HG03039 (cell line): Measurements from ENCODE around the gene PMF1.

Experiments
- ATAC-seq: cut with Tn5 transposase; IDR thresholded peaks from one replicate; pipeline ENCODE4 v1.9.1; 2021; ENCODE audit warnings: mild to moderate bottlenecking, moderate library complexity; ENCODE audit not compliant: unreplicated experiment

Gene PMF1

DNA sequence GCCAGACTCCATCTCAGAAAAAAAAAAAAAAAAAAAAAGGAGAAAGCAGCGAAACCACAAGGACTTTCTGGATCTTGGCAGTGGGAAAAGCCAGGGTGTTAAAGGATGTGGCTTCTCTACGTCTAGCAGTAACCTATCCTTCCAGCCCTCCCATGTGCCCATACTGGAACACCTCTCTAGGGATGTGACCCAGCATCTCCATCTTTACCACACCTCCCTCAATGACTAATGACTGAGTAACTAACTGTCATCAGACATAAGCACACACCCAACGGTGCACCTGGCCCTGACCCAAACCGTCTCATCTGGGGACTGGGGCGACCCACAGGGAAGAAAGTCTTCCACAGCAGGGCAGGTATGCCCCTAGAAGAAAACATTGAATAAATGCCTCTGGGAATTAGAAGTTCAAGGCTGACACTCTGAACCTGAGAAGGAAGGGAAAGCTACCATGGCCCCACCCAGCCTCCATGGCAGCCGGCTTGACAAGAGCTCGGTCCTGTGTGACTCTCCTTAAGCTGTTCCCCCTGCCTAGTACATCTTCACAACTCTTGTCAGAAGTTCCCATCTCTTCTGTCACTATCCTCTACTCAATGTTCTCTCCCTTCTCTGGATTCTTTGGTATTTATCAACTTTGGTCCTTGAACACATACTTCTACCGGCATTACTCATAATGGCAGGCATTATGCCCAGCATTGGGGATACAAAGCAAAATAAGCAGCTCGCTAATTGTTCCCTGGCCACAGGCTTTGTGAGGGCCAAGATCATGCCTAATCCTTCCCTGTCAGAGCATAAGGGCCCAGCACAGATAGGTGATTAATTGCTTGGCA, 49.9 kb downstream of the PMF1 start:
- no peak for ATAC-seq

DNA sequence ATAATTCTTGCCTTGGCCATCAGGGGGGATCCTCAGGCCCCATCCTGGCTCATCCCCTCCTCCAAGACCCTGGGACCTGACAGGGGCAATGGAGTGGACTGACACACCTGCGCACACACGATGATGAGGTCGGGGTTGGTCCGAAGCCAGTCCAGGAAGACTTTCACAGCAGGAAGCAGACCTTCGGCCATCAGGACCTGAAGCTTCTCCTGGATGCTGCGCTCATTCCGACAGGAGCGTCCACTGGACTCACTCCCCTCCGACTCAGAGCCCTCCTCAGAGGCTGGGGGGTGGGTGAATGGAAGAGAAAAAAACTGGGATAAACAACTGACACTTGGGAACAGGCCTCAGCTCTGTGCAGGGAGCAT, 50.5 kb downstream of the PMF1 start:
- ATAC-seq: no peak

DNA sequence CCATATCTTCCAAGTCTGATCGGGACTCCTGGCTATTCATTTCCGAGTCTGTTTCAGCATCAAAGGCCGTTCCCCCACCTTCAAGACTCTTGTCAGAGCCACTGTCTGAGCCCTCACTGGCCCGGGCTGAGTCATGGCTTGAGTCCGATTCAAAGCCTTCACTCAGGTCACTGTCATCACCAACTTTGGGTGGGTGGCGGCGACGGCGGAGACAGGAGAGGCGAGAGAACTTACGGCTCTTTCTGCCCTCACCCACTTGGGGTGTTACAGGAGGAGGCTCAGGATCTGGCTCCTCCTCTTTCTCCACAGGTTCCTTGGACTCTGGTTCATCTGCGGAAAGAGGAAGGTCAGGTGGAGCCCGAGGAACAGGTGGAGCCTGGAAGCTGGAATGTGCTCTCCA, 53.2 kb downstream of the PMF1 start:
- ATAC-seq: no peak

DNA sequence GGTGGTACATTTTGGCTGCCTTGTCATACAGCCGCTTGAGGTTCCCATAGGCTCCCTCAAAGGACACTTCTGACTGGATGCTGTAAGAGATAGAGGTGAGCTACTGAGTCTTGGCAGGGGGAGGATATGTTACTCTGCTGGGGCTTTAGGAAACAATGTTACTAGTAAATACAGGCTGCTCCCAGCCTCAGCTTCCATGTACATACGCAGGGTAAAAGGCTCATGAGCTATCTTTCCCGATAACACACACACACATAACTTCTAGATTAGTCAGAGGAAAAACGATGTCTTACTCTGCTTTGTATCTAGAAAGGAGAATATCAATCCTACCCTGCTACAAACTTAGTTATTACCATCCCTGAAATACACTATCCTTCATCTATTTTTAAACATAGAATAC, 55.5 kb downstream of the PMF1 start:
- ATAC-seq: no peak

DNA sequence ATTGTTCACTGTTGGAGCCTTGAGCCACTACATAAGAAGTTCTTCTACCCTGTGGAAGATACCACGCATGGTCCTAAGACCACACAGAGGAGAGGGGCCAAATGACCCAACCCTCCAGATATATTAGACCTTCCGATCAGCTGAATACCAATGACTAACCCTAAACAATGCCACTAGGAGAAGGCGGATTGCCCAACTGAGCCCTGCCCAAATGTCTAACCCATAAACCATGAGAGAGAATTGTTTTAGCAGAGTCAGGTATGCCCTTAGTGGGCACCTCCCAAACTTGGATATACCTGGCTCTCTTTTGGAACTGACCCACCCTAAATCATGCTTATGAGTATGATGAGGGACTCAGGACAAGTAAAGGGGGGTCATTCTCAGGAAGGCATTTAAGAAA, 57.5 kb downstream of the PMF1 start:
- no peak for ATAC-seq

DNA sequence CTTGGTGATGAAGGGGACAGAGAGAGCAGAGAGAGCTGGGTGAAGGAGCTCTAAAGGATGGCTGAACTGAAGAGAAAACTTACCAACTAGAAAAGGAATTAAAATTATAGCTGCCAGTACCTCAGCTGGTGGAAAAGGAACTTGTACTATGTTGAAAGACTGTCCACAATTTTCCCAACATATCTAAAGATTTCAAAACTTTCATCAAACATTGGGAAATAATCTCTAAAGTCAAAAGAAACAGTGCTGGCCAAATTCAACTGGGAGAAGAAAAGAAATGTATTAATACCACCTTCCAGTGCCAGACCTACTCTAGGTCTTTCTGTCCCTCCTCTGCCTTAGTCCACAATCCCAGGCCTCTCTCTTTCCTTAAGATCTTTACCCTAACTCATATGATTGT, 63.7 kb downstream of the PMF1 start:
- no peak for ATAC-seq

DNA sequence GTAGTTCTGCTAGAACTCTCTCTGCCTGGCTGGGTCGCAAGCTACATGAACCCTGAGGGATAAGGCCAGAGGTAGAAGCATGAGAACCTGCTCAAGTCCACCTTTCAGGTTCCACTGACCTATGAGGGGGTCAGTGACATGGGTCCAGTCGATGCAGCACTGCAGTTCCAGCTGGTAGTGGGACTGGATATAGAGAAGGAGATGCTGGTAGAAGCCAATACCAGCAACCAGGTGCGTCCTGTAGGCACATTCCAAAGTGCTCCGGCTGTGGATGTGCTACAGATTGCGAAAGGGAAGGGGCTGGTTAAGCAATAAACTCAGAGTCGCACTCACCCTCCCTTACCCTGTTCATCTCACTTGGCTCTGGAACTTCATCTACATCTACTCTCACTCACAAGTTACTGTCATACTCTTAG, 64.2 kb downstream of the PMF1 start:
- no peak for ATAC-seq

DNA sequence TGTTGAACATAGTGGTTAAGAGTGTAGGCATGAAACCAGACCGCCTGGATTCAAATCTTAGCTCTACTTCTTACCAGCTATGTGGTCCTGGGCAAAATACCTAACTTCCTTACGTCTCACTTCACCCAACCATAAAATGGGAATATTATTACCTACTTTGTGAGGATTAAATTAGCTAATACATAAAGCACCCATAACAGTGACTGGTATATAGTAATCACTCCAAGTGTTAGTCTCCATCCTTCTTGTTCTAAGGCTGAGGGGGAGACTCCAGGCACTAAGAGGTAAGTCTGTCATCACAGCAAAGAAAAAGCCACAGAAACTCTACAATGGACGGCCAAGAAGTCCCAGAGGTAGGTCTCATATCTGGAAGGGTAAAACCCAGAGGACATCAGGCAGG, 67.0 kb downstream of the PMF1 start:
- no peak for ATAC-seq

DNA sequence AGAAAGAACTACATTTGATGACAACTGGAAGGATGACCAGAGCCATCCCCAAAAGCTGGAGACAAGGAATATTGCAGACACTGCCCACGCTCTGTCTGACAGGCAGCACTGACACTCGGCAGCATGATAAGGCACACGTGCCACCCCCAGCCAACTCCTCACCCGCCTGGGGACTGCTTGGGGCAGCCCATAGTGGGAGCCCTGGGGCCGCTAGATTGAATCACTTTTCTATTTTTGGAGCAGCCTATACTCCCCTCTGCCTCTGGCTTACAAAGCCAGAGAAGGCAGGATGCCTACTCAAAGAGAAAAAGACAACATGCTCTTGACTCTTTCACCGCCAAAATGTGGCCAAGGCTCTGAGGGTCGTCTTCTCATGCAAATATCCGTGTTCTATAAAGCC, 68.5 kb downstream of the PMF1 start:
- peak; percentile 31 for ATAC-seq

DNA sequence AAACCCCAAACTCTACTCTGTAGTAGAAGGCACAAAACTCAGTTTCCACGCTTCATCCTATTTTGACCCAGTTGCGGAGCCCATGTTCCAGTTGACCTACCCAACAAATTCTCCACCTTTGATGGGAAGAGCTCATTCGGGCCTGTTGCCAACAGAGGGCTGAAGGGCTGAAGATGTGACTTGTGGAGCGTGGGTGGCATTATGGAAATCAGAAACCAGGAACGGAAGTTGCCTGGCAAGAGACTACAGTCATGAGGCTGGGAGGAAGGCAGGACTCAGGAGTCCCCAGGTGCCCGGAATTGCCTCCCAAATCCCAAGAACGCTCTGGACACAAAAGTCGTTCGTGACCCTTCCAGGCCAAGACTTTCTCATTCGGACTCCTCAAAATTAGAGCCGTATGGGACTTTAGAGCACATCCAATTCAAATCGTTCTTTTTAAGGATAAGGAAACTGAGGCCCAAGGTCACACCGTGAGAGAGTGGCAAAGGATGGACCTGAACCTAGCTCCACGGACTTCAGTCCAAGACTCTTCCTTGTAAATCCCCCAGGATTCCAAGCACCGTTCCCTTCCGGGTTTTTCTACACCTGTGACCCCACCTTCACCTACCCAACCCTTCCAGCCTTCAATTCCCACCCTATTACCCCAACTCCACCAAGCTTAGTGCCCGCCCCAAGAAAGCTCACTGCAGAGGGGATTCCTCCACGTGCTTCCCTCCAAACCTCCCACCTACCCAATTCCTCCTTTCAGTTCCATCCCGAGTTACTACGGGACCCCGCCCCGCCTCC, 69.1 kb downstream of the PMF1 start:
- no peak for ATAC-seq

DNA sequence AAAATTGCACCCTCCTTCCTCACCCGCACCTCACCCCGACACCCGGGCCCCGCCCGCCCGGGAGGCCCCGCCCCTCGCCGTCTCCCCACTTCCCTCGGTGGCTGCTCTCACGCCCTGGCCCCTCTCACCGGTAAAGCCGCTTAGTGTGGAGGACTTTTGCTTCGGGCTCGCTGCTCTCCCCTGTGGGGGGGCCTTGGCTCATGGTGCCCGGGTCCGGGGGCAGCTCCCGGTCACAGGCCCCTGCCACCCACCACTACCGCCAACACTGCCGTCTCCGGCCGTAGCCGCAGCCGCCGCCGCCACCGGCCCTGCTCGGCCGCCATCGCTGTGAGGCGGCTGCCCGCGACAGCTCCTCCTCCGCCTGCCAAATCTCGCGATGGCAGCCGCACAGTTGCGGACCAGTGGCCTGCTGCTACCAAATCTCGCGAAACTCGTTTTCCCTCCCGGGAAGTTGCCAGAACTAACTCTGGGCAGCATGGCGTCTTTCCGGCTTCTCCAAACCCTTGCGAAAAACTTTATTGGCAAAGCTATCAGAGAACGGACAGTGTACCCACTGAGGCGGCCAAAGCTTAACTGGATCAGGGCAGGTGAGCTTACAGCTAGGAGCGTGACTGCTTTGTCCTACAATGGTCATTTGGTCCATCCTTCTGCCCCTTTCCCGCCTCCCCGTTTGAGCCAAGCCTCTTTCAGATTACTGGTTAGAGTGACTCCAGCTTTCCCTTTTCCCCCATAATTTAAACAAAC, 69.8 kb downstream of the PMF1 start, which contains the start of gene SMG5:
SMG5 (minus strand) TSS at position 347 of the 744 bp plus-strand sequence; CDS start at position 202, 145 bp downstream.
- peak; percentile 65 for ATAC-seq

DNA sequence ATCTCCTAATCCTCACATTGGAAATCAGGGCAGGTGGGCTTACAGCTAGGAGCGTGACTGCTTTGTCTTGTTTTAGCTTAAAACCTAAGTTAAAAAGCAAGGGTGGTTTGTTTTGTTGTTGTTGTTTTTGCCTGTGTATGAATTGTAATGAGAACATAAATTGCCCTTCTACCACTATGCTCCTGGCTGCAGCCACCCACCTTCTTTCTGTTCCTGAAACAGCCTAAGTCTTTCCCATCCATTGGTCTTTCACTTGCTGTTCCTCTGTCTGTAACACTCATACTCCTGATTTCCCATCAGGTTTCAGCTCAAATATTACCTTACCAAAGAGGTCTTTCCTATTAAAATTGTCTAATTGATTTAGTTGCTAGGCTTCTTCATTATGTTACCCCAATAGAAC, 70.7 kb downstream of the PMF1 start:
- no peak for ATAC-seq

DNA sequence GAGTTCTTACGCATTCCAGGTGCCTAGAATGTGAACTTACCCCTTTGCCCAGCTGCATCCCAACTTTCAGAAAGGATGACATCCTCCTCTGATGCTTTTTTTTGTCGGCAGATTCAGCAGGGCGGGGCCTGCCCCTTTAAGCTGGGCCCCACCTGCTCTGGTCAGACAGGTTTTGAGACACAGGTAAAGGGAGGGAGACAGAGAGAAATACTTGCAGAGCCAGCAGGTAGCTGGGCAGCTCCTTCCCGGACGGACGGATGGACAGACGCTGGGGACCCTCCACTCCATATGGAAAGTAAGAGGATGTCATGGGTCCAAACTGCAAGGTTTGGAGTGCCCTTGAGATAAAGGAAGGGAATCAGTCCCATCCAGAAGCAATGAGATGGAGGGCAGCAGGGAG, 71.3 kb downstream of the PMF1 start, which contains the start of gene TMEM79:
TMEM79 (plus strand) TSS at position 214 of the 400 bp plus-strand sequence. CDS start 902 bp downstream, outside the sequence.
- ATAC-seq: no peak

DNA sequence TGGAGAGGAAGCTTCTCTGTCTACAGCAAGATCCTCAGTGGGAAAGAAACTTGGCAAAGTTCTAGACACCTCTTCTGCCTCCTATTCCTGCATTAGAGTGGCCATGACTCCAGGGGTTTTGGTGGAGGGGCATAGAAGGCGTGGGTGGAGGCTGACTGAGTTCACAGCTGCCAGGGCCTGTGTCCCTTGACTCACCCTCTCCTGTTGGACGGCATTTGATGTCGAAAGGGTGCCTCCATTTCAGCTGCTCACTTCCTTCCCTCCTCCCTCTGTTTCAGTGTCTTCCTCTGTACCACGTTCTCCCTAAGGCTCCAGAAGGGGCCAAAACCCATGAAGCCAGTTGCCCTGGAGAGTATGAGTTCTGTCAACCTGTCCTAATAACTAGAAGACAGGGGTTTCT, 72.0 kb downstream of the PMF1 start:
- ATAC-seq: no peak

DNA sequence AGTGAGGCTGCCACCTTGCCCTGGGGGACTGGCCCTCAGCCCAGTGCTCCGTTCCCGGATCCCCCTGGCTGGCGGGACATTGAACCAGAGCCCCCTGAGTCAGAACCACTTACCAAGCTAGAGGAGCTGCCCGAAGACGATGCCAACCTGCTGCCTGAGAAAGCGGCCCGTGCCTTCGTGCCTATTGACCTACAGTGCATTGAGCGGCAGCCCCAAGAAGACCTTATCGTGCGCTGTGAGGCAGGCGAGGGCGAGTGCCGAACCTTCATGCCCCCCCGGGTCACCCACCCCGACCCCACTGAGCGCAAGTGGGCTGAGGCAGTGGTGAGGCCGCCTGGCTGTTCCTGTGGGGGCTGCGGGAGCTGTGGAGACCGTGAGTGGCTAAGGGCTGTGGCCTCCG, 72.6 kb downstream of the PMF1 start:
- ATAC-seq: no peak

DNA sequence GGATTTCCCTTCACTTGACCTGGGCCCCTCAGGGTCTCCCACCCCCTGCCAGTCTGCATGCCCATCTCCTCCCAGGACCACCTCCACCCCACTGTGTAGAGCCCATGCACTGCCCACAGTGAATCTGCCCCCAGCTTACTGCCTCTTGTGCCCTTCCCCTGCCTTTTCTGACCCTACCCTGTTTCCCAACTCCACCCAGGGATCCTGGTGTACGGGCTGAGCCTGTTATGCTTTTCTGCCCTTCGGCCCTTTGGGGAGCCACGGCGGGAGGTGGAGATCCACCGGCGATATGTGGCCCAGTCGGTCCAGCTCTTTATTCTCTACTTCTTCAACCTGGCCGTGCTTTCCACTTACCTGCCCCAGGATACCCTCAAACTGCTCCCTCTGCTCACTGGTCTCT, 73.3 kb downstream of the PMF1 start:
- ATAC-seq: no peak
